NOMO-1 treated with dmso at 0.1 percent for 144 hours (cell line): Measurements from ENCODE around the gene CCDC12.

Experiments
- DNase-seq: peaks from one replicate; lab custom pipeline; 2025; ENCODE audit not compliant: unreplicated experiment; lab: John Stamatoyannopoulos, UW

Gene CCDC12

GRCh38 chr3:46908294-46908985, 68.1 kb downstream of the CCDC12 start:
- no peak for DNase-seq

- no peak for DNase-seq
Observed at GRCh38 chr3:46907960-46908293, 68.6 kb downstream of the CCDC12 start.

- no peak for DNase-seq
Observed at GRCh38 chr3:46907271-46907670, 69.3 kb downstream of the CCDC12 start.

GRCh38 chr3:46906471-46907058, 70.0 kb downstream of the CCDC12 start:
- no peak for DNase-seq

- no peak for DNase-seq
Observed at GRCh38 chr3:46905661-46906451, 70.7 kb downstream of the CCDC12 start.

- no peak for DNase-seq
Observed at GRCh38 chr3:46905213-46905560, 71.4 kb downstream of the CCDC12 start.

GRCh38 chr3:46904303-46905212, 72.0 kb downstream of the CCDC12 start:
- DNase-seq: no peak

- no peak for DNase-seq
Observed at GRCh38 chr3:46903341-46904302, 72.9 kb downstream of the CCDC12 start.

GRCh38 chr3:46902188-46902631, 74.3 kb downstream of the CCDC12 start:
- DNase-seq: no peak

GRCh38 chr3:46901591-46902187, 74.9 kb downstream of the CCDC12 start:
- no peak for DNase-seq

GRCh38 chr3:46901061-46901460, 75.5 kb downstream of the CCDC12 start:
- DNase-seq: no peak

GRCh38 chr3:46900356-46900755, 76.2 kb downstream of the CCDC12 start:
- no peak for DNase-seq

- no peak for DNase-seq
Observed at GRCh38 chr3:46900007-46900292, 76.6 kb downstream of the CCDC12 start.

- DNase-seq: no peak
Observed at GRCh38 chr3:46899151-46900006, 77.2 kb downstream of the CCDC12 start.

GRCh38 chr3:46898321-46899150, 78.0 kb downstream of the CCDC12 start:
- DNase-seq: no peak

GRCh38 chr3:46897829-46898320, 78.7 kb downstream of the CCDC12 start:
- DNase-seq: no peak

GRCh38 chr3:46897031-46897430, 79.5 kb downstream of the CCDC12 start:
- DNase-seq: no peak

- no peak for DNase-seq
Observed at GRCh38 chr3:46896386-46896785, 80.2 kb downstream of the CCDC12 start.
